Measurements from ENCODE around the gene UCP3.

UCP3 gene

DNA sequence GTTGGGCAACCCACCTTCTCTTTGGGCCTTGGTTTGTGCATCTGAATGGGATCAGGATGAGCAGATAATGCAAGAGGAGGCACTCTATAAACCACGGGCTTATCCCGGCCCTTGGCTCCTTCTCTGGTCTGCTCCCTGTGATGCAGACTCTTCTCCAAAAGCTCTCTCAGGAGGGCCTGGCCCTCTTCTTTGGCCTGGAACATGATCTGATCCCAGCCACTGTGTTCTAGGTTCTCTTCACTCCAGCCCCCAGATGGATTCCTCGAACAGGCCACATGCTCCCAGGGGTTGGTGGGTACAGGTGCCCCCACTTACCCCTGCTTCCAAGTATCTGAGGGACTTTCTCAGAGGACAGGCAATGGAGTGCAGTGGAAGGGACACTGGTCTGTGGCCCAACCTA lies 8.7 kb upstream of the UCP3 start:
- no peak for DNase-seq

- no peak for DNase-seq
Observed at GRCh38 chr11:74015919-74016684, 7.2 kb upstream of the UCP3 start.

GRCh38 chr11:74014880-74015279 lies 6.0 kb upstream of the UCP3 start:
- no peak for DNase-seq

- no peak for DNase-seq
Observed at GRCh38 chr11:74013141-74013540, 4.3 kb upstream of the UCP3 start.

DNA sequence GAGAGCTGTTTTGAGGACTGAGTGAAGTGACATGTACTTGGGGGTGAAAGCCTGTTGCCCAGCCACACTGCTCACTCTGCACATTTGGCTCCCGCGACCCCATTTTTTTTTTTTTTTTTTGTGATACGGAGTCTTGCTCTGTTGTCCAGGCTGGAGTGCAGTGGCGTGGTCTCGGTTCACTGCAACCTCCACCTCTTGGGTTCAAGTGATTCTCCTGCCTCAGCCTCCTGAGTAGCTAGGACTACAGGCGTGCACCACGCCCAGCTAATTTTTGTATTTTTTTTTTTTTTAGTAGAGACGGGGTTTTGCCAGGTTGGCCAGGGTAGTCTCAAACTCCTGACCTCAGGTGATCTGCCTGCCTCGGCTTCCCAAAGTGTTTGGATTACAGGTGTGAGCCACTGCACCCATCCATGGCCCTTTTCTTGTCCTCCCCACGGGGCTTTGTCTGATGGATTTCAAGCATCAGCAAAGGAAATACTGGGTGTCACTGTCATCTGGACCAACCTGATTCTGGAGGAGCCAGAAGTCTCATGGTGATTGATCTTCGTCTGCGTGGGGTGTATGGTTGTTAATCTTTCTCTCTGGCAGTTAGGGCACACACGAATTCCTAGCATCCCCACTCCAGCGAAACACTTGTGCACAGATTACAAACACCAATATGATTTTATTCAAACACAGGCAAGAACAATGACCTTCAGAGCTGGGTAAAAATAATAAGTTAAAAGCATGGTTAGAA lies 3.4 kb upstream of the UCP3 start:
- no peak for DNase-seq

DNA sequence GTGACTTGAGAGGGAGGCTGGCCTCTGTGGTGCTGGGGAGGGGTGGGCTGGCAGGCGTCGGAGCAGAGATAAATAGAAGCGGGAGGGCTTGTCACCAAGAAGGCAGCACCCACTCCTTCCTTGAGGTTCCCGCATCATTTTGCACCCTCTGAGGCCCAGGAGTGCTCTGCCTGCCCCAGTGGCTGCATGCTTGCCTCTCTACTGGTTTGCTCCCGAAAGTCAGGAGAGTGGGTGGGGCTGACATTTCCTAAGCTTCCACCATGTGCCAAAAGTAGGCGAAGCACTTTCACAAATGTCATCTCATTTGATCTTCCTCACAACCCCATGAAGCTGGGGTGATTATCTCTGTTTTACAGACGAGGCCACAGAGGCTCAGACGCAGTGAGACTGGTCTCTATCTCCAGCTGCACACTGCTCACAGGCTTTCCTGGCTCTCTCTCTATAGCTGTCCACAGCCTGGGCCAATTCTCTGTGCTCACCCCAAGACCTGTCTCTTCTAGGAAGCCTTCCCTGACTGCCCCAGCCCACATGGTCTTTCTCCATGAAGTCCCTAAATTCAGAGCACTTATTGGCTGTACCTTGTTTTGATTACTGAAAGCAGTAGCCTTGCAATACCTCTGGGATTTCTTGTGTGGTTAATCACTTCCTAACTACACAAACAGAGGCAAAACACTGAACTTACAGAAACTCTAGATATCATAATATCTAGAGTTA lies 2.6 kb upstream of the UCP3 start:
- no peak for DNase-seq

DNA sequence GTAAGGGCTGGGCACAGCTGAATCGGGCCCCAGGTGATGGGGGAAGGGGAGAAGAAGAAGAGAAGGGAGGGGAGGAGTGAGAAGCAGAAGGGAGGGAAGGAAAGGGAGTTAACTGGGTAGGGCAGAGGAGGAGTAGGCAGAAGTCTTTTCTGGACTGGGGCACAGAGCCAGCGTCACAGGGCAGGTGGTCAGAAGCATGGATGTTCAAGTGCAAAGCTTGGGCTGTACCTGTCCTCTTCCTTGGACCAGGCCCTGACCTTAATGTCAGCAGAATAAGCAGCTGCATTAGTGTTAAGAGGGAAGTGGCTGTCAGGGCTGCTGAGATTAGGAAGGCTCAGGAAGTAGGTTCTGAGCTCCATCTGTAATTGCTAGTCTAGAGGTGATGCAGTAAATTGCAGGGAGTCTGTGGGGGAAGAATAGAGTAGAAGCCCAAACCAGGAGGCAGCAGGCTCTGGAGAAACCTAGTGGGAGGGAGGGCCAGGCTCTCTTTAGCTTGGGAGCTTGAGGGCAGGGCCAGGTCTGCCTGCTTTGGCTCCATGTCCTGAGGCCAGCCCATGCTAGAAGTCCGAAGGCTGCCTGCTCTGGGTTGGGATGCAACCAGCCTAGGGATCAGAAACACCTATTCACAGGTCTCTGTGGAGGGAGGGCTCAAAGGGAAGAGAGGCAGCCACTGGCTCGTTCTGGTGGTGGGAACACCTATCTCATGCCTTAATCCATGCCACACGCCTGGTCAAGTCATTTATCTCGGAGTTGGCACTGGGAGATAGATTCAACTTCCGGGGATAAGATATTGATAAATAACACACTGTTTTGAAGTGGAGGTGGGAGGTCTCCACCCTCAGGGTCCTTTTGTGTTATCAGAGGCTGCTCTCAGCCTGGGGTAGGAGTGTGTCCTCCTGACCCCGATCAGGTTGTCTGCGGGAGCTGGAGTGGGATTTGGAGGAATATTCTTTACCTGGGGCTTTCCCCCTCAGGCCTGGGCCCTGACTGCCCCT lies 1.7 kb upstream of the UCP3 start:
- no peak for DNase-seq

DNA sequence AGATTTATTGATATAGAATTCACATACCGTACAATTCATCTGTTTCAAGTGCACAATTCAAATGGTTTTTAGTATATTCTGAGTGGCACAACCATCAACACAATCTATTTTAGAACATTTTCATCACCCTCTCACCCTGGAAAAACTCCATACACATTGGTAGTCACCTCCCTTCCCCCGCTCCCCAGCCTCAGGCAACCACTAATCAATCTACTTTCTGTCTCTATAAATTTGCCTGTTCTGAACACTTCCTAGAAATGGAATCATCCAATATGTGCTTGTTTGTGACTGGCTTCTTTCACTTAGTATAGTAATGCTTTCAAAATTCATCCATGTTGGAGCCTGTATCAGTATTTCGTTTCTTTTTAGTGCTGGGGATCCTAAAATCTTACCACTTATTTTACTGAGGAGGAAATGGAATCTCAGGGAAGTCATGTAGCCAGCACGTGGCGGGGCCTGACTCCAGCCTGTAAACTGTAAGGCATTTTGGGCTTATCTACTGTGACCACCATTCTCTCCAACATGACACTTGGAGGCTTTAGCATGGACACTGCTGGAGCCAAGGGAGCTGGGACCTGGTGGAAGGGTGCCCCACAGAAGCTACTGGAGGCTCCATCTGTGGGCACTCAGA lies 905 bp upstream of the UCP3 start:
- DNase-seq: no peak

DNA sequence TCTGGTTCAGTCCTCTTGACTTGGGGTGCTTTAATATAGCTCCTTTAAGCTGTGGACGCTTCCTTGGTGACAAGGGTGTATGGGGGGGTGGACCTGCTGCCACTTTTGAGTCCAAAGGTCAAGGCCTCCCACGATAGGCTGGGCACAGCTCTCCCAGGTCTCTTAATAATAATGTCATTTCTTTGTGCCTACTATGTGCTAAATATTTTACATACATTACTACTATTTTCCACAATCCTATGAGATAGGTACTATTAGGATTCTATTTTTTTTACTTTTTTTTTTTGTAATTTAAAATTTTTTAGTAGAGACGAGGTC lies 304 bp upstream of the UCP3 start:
- DNase-seq: no peak

DNA sequence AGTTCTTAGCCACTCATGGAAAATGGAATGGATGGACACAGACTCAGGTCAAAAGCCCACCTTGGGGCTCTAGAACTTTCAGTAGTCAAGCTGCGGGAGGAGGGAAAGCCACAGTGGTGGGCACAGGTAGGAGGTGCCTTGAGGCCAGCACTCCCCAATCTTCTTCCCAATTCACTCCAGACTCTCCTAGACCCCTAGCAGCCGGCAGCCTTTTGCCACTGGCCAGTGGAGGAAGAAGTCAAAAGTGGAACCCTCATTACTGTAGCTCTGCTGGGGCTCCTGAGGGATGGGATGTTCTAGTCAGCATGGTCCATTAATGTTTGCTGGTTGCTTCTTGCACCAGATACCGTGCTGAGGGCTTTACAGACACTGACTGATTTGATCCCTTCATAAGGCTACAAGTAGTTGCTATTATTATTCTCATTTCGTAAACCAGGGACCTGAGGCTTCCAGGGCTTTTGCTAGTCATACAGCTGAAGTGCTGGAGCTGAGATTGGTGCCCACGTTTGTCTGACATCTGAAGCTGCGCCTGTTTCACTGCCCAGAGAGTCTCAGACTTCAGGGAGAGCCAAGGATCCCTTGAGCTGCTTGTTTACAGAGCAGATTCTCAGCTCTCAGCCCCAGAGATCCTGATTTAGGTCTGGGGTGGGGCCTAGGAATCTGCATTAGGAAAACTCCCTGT lies 1.1 kb downstream of the UCP3 start:
- no peak for DNase-seq

DNA sequence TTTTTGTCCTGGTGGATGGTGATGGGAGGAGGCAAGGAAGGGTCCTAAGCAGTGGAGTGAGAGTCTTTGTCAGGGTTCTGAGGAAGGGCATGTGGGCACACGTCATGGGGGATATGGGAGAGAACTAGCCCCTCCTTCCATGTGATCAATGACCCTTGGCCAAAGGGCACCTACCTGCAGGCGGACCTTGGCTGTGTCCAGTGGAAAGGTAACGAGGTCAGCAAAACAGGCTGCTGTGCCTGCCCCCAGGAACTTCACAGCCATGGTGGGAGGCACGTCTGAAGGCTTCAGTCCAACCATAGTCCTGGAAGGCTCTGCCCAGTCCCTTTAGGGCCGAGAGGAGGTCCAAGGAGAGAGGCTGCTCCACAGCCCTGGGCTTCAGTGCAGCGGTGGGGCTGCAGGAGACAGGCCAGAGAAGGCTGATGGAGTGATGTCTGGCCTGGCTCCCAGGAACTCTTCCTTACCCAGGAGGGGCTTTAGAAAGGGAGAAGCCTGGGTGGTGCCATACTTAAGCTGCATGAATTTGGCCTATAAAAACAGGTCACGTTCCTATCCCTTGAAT lies 2.1 kb downstream of the UCP3 start:
- no peak for DNase-seq

GRCh38 chr11:74005721-74006517 lies 3.0 kb downstream of the UCP3 start:
- no peak for DNase-seq

DNA sequence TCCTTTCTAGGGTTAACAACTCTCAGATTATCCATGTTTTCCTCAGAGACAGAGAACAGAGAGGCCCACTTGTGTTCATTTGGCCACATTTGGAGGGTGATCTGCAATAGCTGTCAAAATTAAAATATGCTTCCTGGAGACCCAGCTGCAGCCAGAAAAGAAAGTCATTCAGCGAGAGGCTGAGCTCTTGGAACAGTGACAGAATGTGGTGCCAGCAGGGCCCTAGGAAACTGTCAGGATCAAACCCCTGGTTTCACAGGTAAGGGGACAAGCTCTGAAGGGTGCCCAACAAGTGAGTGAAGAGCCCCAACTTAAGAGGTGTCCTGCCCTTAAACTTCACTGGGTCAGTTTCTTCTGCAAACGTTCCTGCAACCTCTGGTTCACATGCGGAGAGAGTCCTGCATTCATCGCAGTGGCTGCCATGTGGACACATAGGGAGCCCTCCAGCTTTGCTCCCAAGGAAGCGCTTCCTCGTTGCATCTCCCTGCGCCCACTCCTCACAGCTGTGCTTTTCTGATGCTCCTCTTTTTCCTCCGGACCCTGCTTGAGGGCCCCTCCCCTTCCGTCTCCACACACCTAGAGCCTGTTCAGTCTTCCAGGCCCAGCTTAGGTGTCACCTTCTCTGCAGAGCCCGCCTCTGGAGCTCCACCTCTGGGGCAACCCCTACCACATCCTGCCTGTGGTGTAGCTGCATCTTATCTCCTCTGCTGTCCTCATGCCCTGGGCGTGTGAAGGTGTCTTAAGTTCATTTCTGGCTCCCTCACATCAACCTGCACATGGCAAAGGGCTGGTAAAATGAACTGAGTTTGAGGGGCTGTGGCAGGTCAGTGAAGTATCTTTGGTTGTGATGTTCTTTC lies 3.9 kb downstream of the UCP3 start:
- peak; percentile 76 for DNase-seq

- no peak for DNase-seq
Observed at GRCh38 chr11:74004046-74004695, 4.7 kb downstream of the UCP3 start.

- no peak for DNase-seq
Observed at GRCh38 chr11:74002832-74003231, 6.1 kb downstream of the UCP3 start.

GRCh38 chr11:74001822-74002286 lies 7.0 kb downstream of the UCP3 start:
- DNase-seq: no peak

- no peak for DNase-seq
Observed at GRCh38 chr11:74000307-74001133, 8.4 kb downstream of the UCP3 start.

Measured in activated CD4-positive, alpha-beta T cell treated with anti-CD3 and anti-CD28 coated beads for 1 hour (primary cell).